Activated naive CD8-positive, alpha-beta T cell (primary cell): ENCODE measurements around the gene SLC13A2.

ENCODE experiments used
- H3K27ac Mint-ChIP-seq: one replicate; pipeline ENCODE4 v1.8.0; 2021; ENCODE audit warnings: mixed read lengths
- H3K27me3 Mint-ChIP-seq: one replicate; pipeline ENCODE4 v1.8.0; 2021; ENCODE audit warnings: mixed read lengths
- H3K36me3 Mint-ChIP-seq: one replicate; pipeline ENCODE4 v1.8.0; 2021; ENCODE audit warnings: mixed read lengths
- H3K4me1 Mint-ChIP-seq: one replicate; pipeline ENCODE4 v1.8.0; 2021; ENCODE audit warnings: low read depth, mixed read lengths
- H3K4me3 Mint-ChIP-seq: one replicate; pipeline ENCODE4 v1.8.0; 2021; ENCODE audit warnings: mild to moderate bottlenecking, mixed read lengths
- H3K9me3 Mint-ChIP-seq: one replicate; pipeline ENCODE4 v1.8.0; 2021; ENCODE audit warnings: low read depth, mixed read lengths

SLC13A2 gene

GRCh38 chr17:28478712-28479615, 5.5 kb downstream of the SLC13A2 start:
- Mint-ChIP-seq H3K27ac (no peak overlapping the region), H3K36me3 (no peaks in the 10 kb centered on the region), H3K4me1 (peaks cover 8% of the 10 kb centered on the region), H3K4me3 (no peak overlapping the region), H3K9me3 (no peaks in the 10 kb centered on the region), H3K27me3 (no peaks in the 10 kb centered on the region)

DNA sequence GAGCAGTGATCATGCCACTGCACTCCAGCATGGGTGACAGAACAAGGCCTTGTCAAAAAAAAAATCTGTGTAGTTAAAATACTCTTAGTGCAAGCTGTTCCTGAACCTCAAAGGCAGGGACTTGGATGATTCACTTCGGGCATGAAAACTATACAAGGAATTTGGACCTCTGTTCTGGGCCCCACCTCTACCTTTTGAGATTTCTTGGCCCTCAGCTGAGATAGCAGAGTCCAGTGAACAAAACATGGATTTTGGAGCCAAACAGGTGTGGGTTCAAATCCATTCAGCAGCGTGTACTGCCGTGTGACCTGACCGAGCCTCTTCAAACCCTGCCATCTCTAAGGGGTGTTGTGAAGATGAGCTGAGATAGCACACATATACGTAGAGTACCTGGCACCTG, 6.8 kb downstream of the SLC13A2 start:
- H3K36me3 Mint-ChIP-seq: no peaks in the 10 kb centered on the region
- H3K4me1 Mint-ChIP-seq: peaks cover 7% of the 10 kb centered on the region
- H3K27ac Mint-ChIP-seq: no peak overlapping the region
- no peaks in the 10 kb centered on the region for H3K27me3 Mint-ChIP-seq
- no peak overlapping the region for H3K4me3 Mint-ChIP-seq
- H3K9me3 Mint-ChIP-seq: no peaks in the 10 kb centered on the region

- Mint-ChIP-seq H3K27ac (no peak overlapping the region), H3K27me3 (no peaks in the 10 kb centered on the region), H3K4me3 (no peak overlapping the region), H3K9me3 (no peaks in the 10 kb centered on the region), H3K4me1 (no peaks in the 10 kb centered on the region), H3K36me3 (no peaks in the 10 kb centered on the region)
These were observed 7.5 kb downstream of the SLC13A2 start for GRCh38 chr17:28480799-28481571.

DNA sequence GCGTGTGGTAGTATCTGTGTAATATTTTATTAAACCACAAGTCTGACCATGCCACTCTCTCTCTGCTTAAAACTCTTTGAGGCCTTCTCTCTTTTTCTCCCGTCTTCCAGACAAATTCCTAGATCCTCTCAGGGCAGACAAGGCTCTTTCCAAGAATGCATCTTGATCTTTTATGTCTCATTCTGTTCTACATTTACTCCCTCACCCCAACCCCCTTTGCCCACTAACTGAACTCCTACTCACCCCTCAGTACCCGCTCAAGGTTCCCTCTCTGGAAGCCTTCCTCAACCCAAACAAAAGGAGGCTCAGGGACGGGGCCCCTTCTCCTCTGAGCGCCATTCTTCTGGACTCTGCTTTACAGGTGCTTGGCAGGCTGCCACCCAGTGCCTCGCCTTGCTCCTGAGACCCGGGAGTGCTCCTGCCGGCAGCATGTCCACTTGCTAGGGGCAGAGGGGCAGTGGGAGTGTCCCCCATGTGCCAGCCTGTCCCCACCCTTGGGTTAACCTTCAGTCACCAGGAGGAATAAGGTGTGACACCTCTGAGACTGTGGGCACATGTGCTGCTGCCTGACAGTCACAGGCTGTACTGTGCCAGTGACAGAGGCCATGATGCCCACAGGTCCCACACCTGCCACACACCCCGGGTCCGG, 9.2 kb downstream of the SLC13A2 start:
- Mint-ChIP-seq H3K27me3 (no peaks in the 10 kb centered on the region), H3K4me3 (no peak overlapping the region), H3K9me3 (no peaks in the 10 kb centered on the region), H3K4me1 (no peaks in the 10 kb centered on the region), H3K36me3 (no peaks in the 10 kb centered on the region), H3K27ac (no peak overlapping the region)

GRCh38 chr17:28484296-28484695, 10.9 kb downstream of the SLC13A2 start:
- Mint-ChIP-seq H3K27me3 (no peaks in the 10 kb centered on the region), H3K4me3 (no peak overlapping the region), H3K9me3 (no peaks in the 10 kb centered on the region), H3K4me1 (no peaks in the 10 kb centered on the region), H3K36me3 (no peaks in the 10 kb centered on the region), H3K27ac (no peak overlapping the region)

GRCh38 chr17:28485049-28485448, 11.6 kb downstream of the SLC13A2 start:
- no peaks in the 10 kb centered on the region for H3K4me1 Mint-ChIP-seq
- H3K27ac Mint-ChIP-seq: no peak overlapping the region
- H3K9me3 Mint-ChIP-seq: no peaks in the 10 kb centered on the region

GRCh38 chr17:28487881-28488532, 14.6 kb downstream of the SLC13A2 start:
- Mint-ChIP-seq H3K4me1 (no peaks in the 10 kb centered on the region), H3K27me3 (no peaks in the 10 kb centered on the region), H3K36me3 (no peaks in the 10 kb centered on the region), H3K27ac (no peak overlapping the region), H3K9me3 (no peaks in the 10 kb centered on the region), H3K4me3 (no peak overlapping the region)

More at GRCh38 chr17:28485049-28485448, 11.6 kb downstream of the SLC13A2 start:
- Mint-ChIP-seq H3K27me3 (no peaks in the 10 kb centered on the region), H3K4me3 (no peak overlapping the region), H3K36me3 (no peaks in the 10 kb centered on the region)

GRCh38 chr17:28488533-28489276, 15.3 kb downstream of the SLC13A2 start:
- H3K27me3 Mint-ChIP-seq: no peaks in the 10 kb centered on the region
- H3K36me3 Mint-ChIP-seq: no peaks in the 10 kb centered on the region
- H3K9me3 Mint-ChIP-seq: no peaks in the 10 kb centered on the region
- H3K27ac Mint-ChIP-seq: no peak overlapping the region
- no peaks in the 10 kb centered on the region for H3K4me1 Mint-ChIP-seq
- H3K4me3 Mint-ChIP-seq: no peak overlapping the region

- Mint-ChIP-seq H3K9me3 (no peaks in the 10 kb centered on the region), H3K27me3 (no peaks in the 10 kb centered on the region), H3K4me1 (no peaks in the 10 kb centered on the region), H3K27ac (no peak overlapping the region), H3K4me3 (no peak overlapping the region), H3K36me3 (no peaks in the 10 kb centered on the region)
These were observed 17.8 kb downstream of the SLC13A2 start for GRCh38 chr17:28491286-28491685.

- Mint-ChIP-seq H3K4me1 (no peaks in the 10 kb centered on the region), H3K36me3 (no peaks in the 10 kb centered on the region), H3K9me3 (no peaks in the 10 kb centered on the region), H3K27ac (no peak overlapping the region), H3K27me3 (no peaks in the 10 kb centered on the region), H3K4me3 (no peak overlapping the region)
These were observed 18.4 kb downstream of the SLC13A2 start for GRCh38 chr17:28491860-28492259.

GRCh38 chr17:28492352-28493310, 19.2 kb downstream of the SLC13A2 start:
- Mint-ChIP-seq H3K27ac (no peak overlapping the region), H3K4me1 (no peaks in the 10 kb centered on the region), H3K4me3 (no peak overlapping the region), H3K36me3 (no peaks in the 10 kb centered on the region), H3K27me3 (no peaks in the 10 kb centered on the region), H3K9me3 (no peaks in the 10 kb centered on the region)

DNA sequence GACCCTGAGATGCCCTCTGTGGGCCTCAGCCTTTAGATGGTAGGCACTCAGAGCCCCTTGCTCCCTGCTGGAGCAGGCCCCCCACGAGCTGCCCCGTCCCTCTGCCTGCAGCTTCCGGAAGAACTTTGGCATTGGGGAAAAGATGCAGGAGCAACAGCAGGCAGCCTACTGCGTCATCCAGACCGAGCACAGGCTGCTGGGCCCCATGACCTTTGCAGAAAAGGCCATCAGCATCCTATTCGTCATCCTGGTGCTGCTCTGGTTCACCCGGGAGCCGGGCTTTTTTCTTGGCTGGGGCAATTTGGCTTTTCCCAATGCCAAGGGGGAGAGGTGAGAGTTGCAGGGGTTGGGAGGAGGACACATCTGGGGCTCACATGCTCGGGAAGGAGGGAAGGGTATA, 20.0 kb downstream of the SLC13A2 start:
- Mint-ChIP-seq H3K36me3 (no peaks in the 10 kb centered on the region), H3K27ac (no peak overlapping the region), H3K4me1 (no peaks in the 10 kb centered on the region), H3K9me3 (no peaks in the 10 kb centered on the region), H3K4me3 (no peak overlapping the region), H3K27me3 (no peaks in the 10 kb centered on the region)

DNA sequence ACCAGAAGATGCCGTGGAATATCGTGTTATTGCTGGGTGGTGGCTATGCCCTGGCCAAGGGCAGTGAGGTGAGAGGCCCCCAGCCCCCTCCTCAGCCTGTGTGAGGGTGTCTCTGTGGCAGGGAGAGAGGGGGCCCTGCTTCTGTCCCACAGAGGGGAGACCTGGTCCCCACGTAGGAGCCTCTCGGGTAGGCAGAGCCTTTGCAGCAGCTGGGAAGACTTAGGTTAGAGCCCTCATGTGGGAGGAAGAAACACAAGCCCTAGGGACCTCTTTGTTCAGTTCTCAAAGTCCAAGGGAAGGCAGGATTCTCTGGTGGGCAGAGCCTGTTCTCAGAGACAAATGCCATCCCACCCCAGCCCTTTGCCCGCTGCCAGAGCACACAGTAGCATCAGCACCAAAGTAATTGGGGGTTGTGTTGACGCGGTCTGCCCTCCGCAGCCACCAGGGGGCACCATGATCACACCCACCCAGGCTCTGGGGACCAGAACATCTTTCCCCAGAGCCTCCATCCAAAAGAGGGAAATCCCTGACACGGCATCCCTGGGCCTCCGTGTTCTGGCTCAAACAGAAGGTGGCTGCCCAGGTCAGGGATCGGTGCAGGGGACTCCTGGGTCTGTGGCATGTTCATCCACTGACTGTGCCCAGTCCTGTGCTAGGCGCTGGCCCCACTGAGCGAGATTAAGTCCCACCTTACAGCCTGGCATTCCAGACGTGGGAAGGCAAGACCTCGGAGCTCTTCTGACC, 21.2 kb downstream of the SLC13A2 start:
- no peaks in the 10 kb centered on the region for H3K9me3 Mint-ChIP-seq
- no peaks in the 10 kb centered on the region for H3K36me3 Mint-ChIP-seq
- H3K27me3 Mint-ChIP-seq: no peaks in the 10 kb centered on the region
- H3K4me3 Mint-ChIP-seq: no peak overlapping the region
- no peaks in the 10 kb centered on the region for H3K4me1 Mint-ChIP-seq
- H3K27ac Mint-ChIP-seq: no peak overlapping the region
